Endothelial cell (in vitro differentiated cells): ENCODE measurements around the gene SORBS1. TPM values are rescaled to one million over a fixed set of nuclear protein-coding genes. Genes with fewer than 3 reads are reported as not detected.

ENCODE experiments used
- DNase-seq: peaks from one replicate; pipeline ENCODE4 v3.0.0; 2021; ENCODE audit warnings: low spot score
- H3K27ac Mint-ChIP-seq: one replicate; pipeline ENCODE4 v1.8.0; 2021; ENCODE audit warnings: mixed read lengths, inconsistent platforms; ENCODE audit not compliant: unreplicated experiment
- H3K27me3 Mint-ChIP-seq: one replicate; pipeline ENCODE4 v1.8.0; 2021; ENCODE audit warnings: mild to moderate bottlenecking, moderate library complexity, mixed read lengths, inconsistent platforms; ENCODE audit not compliant: unreplicated experiment
- H3K36me3 Mint-ChIP-seq: one replicate; pipeline ENCODE4 v1.8.0; 2021; ENCODE audit warnings: mild to moderate bottlenecking, low read depth, mixed read lengths, inconsistent platforms; ENCODE audit not compliant: unreplicated experiment
- H3K4me1 Mint-ChIP-seq: one replicate; pipeline ENCODE4 v1.8.0; 2021; ENCODE audit warnings: mild to moderate bottlenecking, mixed read lengths, inconsistent platforms; ENCODE audit not compliant: unreplicated experiment
- H3K4me3 Mint-ChIP-seq: one replicate; pipeline ENCODE4 v1.8.0; 2021; ENCODE audit warnings: mild to moderate bottlenecking, mixed read lengths, inconsistent platforms; ENCODE audit not compliant: unreplicated experiment
- H3K9me3 Mint-ChIP-seq: one replicate; pipeline ENCODE4 v1.8.0; 2021; ENCODE audit warnings: mixed read lengths, inconsistent platforms; ENCODE audit not compliant: unreplicated experiment
- total RNA-seq: library from RNA; stranded (reverse); fragmentation: NEBNext Ultra II Directional; extraction: Animal tissue kit (Norgen Biotek cat#: 25700); gene quantifications from one replicate; pipeline ENCODE4 v1.2.1, GENCODE V29; 2021; ENCODE audit not compliant: unreplicated experiment
- TF ChIP-seq, protein P1 (sequence below): fragments of 200-600 bp; sonication (generic); IDR thresholded peaks from one replicate; pipeline ENCODE4 v1.5.0; 2021; ENCODE audit warnings: antibody characterized with exemption; ENCODE audit not compliant: unreplicated experiment

Gene SORBS1
- total RNA-seq, 1 donor from 2014 or later, result 103 TPM

DNA sequence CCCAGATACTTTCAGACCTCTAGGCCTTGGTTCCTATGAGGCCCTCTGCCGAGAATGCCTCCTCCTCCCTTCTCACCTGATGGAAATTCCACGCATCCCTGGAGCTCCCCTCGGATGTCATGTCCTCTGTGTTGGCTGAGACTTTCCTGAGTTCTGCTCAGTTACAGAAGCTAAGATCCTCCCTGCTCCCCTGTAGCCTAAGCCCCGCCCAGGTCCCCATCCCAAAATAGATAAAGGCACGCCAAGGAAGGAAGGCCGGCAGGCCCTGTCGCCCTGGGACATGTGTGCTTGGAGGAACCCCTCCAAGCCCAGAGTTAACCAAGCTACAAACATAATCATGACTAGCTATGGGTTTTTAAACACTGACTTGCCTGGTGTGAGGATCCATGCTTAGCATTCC is 123.5 kb downstream of the SORBS1 start:
- Mint-ChIP-seq H3K36me3 (peaks cover 27% of the 10 kb centered on the region), H3K4me3 (no peak overlapping the region), H3K27ac (no peak overlapping the region), H3K9me3 (no peaks in the 10 kb centered on the region), H3K27me3 (peaks cover 14% of the 10 kb centered on the region), H3K4me1 (peaks cover 40% of the 10 kb centered on the region)
- no peak for DNase-seq
- TF ChIP-seq, protein P1, sequence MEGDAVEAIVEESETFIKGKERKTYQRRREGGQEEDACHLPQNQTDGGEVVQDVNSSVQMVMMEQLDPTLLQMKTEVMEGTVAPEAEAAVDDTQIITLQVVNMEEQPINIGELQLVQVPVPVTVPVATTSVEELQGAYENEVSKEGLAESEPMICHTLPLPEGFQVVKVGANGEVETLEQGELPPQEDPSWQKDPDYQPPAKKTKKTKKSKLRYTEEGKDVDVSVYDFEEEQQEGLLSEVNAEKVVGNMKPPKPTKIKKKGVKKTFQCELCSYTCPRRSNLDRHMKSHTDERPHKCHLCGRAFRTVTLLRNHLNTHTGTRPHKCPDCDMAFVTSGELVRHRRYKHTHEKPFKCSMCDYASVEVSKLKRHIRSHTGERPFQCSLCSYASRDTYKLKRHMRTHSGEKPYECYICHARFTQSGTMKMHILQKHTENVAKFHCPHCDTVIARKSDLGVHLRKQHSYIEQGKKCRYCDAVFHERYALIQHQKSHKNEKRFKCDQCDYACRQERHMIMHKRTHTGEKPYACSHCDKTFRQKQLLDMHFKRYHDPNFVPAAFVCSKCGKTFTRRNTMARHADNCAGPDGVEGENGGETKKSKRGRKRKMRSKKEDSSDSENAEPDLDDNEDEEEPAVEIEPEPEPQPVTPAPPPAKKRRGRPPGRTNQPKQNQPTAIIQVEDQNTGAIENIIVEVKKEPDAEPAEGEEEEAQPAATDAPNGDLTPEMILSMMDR, result no peak

DNA sequence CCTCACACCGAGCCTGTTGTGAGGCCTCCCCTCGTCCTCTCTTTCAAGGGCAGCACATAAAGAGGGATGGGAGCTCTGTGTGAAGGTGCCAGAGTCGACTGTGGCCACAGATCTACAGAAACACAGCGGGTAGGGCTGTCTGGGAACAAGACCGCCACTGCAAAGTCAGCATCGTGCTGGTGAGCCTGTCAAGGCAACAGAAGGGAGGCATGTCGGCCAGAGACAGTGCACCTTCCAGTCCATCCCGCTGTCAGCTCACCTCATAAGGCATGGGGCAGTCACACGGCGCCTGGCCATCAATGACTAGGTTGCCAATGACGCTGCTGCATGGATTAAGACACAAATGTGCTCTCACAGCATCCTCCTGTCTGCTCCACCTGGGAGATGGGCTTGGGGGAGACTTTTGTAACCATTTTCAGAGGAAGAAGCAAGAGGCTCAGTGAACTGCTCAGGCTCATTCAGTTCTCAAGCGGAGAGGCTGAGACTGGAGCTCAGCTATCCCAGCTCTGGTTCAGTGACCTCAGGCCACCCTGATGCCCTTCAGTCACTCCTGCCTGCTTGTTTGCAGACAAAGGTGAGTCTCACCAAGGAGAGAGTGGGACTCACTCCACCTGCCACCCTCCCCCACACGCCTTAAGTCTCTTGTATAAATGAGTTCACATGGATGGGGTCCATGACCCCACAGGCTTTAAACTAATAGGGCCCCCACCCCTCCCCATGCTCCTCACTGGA is 125.5 kb downstream of the SORBS1 start:
- Mint-ChIP-seq H3K4me1 (peaks cover 59% of the 10 kb centered on the region), H3K4me3 (no peak overlapping the region), H3K9me3 (no peaks in the 10 kb centered on the region), H3K36me3 (peaks cover 45% of the 10 kb centered on the region), H3K27ac (peak overlapping the region; percentile 99), H3K27me3 (peaks cover 14% of the 10 kb centered on the region)
- DNase-seq, result no peak
- TF ChIP-seq, protein P1, result no peak

DNA sequence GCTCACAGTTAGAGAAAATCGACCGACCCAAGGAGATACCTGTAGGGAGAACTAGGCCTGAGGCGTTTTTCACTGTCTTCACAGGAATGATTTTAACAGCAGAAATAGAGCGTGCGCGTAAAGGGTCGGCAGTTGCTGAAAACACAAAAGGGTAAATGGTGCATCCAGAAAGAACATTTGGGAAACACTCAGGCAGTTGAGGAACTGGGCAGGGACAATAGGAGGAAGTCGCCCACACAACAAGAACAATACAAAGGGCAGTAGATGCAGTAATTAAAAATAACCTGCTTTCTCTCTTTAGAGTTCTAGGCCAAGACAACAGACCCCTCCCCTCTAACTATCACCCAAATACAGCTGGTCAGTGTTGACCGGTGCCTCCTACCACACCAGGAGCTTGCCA is 126.6 kb downstream of the SORBS1 start:
- Mint-ChIP-seq H3K4me3 (peak overlapping the region; percentile 78), H3K27ac (peak overlapping the region; percentile 99), H3K9me3 (no peaks in the 10 kb centered on the region), H3K36me3 (peaks cover 48% of the 10 kb centered on the region), H3K27me3 (peaks cover 17% of the 10 kb centered on the region), H3K4me1 (peaks cover 62% of the 10 kb centered on the region)
- TF ChIP-seq, protein P1, result no peak
- no peak for DNase-seq

DNA sequence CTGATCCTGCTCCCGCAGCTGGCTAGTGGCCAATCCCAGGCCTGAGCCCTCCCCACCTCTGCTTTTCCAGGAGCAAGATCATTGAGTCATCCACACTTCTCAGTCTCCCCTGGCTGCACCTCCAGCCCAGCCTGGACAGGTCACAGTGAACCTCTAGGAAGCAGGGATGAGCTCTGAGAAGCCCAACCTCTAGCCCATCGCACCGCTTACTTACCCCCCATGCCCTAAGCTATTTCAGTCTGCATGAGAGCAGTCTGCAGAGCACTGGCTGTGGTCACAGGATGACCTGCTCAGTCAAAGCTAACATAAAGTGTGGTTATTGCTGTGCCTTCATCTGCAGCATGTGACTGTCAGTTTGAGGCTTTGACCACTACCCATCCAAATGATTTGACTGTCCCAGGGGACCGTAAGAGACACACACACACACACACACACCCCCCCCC is 129.2 kb downstream of the SORBS1 start:
- H3K9me3 Mint-ChIP-seq, result no peaks in the 10 kb centered on the region
- no peak overlapping the region for H3K4me3 Mint-ChIP-seq
- peak overlapping the region; percentile 26 for H3K27ac Mint-ChIP-seq

More for the DNA sequence above, 129.2 kb downstream of the SORBS1 start:
- TF ChIP-seq, protein P1, result no peak
- Mint-ChIP-seq H3K27me3 (peaks cover 17% of the 10 kb centered on the region), H3K36me3 (peaks cover 59% of the 10 kb centered on the region), H3K4me1 (peaks cover 65% of the 10 kb centered on the region)
- DNase-seq, result no peak
